GM19438 (cell line): ENCODE data around the gene ALDH7A1.
"Not testable (repeated sequence)": the region's sequence is repeated elsewhere in the genome, so short reads cannot be mapped to it uniquely, and the experiment has no call there.

Experiments
- ATAC-seq: cut with Tn5 transposase; IDR thresholded peaks from one replicate; pipeline ENCODE4 v1.9.1; 2021; ENCODE audit warnings: low read depth; ENCODE audit not compliant: unreplicated experiment

ALDH7A1 gene

DNA sequence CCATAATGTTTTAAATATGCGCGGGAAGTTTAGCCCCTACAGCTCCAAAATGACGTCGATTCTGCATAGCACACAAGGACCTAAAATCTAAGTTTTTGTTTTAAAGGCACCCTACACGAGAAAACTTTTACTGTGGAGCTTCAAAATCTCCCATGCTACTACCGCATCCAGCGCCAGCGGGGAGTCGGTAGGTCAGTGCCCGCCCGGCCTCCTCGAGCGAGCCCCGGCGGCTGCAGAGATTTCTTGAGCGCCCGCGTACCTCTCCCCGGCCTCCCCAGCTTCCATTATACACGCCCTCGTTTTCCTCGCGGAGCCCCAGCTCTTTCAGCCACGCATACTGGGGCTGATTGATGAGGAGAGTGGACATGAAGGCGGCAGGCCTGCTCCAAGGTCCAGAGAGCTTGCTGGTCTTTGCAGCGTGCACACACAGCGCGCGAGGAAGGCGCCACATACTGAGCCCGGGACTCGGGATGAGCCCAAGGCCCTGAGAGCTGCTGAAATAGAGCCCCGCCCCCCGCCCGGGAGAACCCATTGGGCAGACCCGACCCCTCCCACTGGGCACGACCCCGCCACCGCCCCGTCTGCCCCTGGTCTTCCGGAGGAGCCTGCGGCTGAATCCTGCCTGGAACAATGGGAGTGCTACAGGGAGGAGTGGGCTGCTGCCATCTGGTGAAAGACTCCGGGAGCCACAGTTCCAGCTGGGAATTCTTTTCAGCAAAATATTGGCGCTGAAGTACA is at the start of gene ALDH7A1:
Gene ALDH7A1 (minus strand): TSS at position 472 of the 738 bp plus-strand sequence. CDS start 21 bp downstream, at position 451.
- peak; percentile 80 for ATAC-seq

- no peak for ATAC-seq
These were observed 46.4 kb upstream of the ALDH7A1 start for GRCh38 chr5:126641387-126641786.

DNA sequence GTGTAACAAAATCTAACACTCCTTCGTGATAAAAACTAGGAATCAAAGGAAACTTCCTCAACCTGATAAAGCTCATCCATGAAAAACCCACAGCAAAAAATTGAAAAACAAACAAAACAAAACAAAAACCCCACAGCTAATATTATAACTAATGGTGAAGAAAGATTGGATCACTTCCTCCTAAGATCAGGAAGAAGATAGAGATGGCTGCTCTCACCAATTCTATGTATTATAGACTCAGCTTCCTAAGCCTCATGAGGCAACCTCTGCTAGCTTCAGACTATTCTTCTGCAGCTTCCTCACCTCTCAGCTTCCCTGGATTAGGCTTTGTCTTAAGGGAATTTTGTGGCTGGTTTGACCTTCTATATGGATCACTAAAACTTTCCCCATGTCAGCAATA is 45.8 kb upstream of the ALDH7A1 start:
- ATAC-seq, result no peak

DNA sequence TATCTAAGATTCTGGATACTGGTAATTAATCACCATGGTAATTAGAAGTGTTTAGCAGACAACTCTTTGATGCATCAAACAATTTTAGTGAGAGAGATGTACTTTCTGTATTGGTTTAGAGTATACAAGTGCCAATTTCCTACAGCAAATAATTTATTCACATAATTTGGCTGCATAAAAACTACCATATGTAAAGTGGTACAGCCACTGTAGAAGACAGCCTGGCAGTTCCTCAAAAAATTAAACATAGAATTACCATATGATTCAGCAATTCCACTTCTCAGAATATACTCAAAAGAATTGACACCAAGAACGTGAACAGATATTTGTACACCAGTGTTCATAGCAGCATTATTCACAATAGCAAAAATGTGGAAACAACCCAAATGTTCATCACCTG is 41.9 kb upstream of the ALDH7A1 start:
- ATAC-seq, result no peak

- no peak for ATAC-seq
These were observed 40.6 kb upstream of the ALDH7A1 start for GRCh38 chr5:126635585-126635984.

DNA sequence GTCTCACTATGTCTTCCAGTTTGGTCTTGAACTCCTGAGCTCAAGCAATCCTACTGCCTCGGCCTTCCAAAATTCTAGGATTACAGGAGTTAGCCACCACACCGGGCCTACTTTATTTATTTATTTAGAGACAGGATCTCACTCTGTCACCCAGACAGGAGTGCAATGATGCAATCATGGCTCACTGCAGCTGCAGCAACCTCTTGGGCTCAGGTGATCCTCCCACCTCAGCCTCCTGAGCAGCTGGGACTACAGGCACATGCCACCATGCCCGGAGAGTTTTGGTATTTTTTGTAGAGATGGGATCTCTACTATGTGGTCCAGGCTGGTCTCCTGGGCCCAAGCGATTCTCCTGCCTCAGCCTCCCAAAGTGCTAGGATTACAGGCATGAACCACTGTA is 38.5 kb upstream of the ALDH7A1 start:
- ATAC-seq, result no peak

GRCh38 chr5:126631920-126632319 is 36.9 kb upstream of the ALDH7A1 start:
- ATAC-seq, result no peak

DNA sequence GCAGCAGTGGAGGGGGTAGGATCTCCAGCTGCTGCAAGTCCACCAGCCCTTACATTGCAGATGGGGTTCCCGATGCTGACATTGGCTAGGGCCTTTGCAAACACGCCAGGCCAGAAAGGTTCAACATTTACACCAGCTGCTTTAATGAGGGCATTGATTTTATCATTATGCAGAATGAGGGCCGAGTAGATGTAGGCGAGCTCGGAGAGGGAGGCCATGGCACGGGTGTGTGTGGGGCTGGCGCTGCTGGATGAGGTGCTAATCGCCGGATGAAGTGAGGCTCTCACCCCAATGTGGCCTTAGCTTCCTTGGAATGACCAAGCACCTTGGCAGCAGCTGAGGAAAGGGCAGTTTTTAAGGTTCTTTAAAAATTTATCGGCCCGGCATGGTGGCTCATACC is 33.1 kb upstream of the ALDH7A1 start:
- ATAC-seq, result no peak

GRCh38 chr5:126624534-126624933 is 29.5 kb upstream of the ALDH7A1 start:
- ATAC-seq, result no peak

DNA sequence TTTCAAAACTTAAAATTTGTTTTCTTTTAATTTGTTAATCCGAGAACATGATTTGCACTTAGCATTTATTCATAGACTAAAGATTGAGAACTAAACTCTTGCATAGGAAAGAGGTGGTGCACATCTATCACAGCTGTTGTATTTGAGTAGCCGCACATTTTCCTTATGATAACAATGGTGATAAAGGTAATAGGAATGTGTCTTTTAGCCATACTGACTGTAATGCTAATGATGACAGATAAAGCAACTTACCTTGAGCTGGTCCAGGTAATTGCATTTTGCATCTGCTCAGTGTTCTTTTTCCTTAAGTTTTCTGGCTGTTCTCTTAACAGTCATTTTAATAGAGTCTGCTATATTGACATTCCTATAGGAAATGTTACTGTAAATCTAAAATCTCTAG is 24.8 kb upstream of the ALDH7A1 start:
- ATAC-seq, result no peak

GRCh38 chr5:126617603-126618002 is 22.6 kb upstream of the ALDH7A1 start:
- not testable (repeated sequence) for ATAC-seq

DNA sequence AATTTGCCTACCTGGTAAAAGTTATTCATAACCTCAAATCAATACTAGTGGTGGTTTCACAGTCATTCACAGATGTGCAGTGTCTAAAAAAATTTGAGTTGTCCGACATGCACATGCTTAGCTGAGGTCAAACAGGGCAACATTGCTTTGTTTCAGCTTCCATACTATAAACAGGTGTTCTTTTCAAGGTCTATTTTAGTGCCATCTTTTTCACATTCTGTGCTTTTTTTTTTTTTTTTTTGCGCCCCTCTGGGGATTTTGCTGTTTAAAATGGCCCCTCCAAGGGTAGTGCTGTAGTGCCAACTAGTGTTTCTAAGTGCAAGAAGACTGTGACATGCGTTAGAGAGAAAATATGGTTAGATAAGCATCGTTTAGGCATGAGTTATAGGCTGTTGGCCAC is 20.3 kb upstream of the ALDH7A1 start:
- ATAC-seq, result peak; percentile 96

GRCh38 chr5:126613941-126614592 is 19.0 kb upstream of the ALDH7A1 start:
- ATAC-seq, result no peak

- no peak for ATAC-seq
These were observed 15.6 kb upstream of the ALDH7A1 start for GRCh38 chr5:126610616-126611015.

- no peak for ATAC-seq
These were observed 15.1 kb upstream of the ALDH7A1 start for GRCh38 chr5:126610160-126610559.

GRCh38 chr5:126605525-126605924 is 10.5 kb upstream of the ALDH7A1 start:
- ATAC-seq, result no peak

DNA sequence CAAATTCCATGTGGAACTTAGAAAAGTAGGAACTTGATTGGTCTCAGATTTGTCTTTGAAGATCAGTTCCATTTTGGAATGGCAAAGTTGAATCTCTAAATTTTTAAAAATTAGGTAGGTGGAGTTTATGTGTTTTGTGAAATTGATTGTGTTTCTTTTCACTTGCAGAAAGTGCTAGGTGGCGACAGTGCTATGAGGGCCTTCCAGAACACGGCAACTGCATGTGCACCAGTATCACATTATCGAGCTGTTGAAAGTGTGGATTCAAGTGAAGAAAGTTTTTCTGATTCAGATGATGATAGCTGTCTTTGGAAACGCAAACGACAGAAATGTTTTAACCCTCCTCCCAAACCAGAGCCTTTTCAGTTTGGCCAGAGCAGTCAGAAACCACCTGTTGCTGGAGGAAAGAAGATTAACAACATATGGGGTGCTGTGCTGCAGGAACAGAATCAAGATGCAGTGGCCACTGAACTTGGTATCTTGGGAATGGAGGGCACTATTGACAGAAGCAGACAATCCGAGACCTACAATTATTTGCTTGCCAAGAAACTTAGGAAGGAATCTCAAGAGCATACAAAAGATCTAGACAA is 8.5 kb upstream of the ALDH7A1 start:
- no peak for ATAC-seq

GRCh38 chr5:126600631-126601511 is 5.9 kb upstream of the ALDH7A1 start, which contains the start of gene PHAX:
TSS of gene PHAX (plus strand) at chr5:126600947. CDS start at chr5:126600963, 16 bp downstream.
- peak; percentile 95 for ATAC-seq

DNA sequence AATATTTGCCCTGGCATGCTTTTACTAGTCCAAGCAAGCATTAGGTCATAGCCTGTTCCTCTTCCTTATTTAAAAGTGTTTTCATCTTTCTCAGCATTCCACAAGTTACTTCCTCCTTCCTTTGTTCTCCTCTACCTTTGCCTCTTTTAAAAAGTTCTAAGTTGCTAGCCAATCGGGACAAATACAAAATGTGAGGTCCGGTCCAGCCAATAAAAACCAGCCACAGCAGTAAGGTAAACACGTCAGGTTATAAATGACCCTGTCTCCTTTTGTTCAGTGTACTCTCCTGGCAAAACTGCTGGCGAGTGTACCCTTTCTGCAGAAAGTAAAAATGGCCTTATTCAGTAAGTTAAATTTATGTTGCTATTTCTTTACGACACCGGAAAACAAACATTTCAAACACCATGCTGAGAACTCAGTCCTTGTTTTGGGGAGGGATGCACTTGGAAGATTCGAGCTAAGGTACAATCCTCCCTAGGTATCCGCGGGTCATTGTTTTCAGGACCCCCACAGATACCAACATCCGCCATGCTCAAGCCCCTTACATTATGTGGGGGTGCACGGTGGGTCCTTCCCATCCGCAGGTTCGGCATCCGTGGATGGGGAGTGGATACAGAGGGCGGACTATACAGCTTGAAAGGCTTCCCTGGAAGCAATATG is 5.1 kb upstream of the ALDH7A1 start:
- ATAC-seq, result not testable (repeated sequence)

- no peak for ATAC-seq
These were observed 4.5 kb upstream of the ALDH7A1 start for GRCh38 chr5:126599499-126599898.
